ENCODE data around the gene RASGRF2.

RASGRF2 gene

DNA sequence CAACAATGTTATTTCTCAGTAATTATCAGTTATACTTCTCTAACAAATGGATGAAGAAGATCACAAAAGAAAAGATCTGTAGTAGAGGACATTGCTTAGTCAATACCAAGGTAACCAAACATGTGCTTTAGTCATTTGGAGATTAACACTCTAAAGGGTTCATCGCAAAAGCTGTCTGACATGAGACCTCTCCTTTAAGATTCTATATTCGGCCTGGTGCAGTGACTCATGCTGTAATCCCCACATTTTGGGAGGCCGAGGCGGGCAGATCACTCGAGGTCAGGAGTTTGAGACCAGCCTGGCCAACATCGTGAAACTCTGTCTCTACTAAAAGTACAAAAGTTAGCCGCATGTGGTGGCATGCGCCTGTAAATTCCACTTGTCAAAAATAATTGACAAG is 254.7 kb downstream of the RASGRF2 start:
- Histone ChIP-seq H3K4me3 (no peak overlapping the region), H3K27ac (no peak overlapping the region), H3K4me1 (no peaks in the 10 kb centered on the region), H3K27me3 (no peaks in the 10 kb centered on the region), H3K36me3 (no peaks in the 10 kb centered on the region), H3K9me3 (no peaks in the 10 kb centered on the region)
- DNase-seq: no peak
- intact Hi-C loops (cut with DNase I; ENCODE audit: low total_unique reads): no loop called here
- TF ChIP-seq CTCF (IDR thresholded peaks at IDR 0.05): no peak

DNA sequence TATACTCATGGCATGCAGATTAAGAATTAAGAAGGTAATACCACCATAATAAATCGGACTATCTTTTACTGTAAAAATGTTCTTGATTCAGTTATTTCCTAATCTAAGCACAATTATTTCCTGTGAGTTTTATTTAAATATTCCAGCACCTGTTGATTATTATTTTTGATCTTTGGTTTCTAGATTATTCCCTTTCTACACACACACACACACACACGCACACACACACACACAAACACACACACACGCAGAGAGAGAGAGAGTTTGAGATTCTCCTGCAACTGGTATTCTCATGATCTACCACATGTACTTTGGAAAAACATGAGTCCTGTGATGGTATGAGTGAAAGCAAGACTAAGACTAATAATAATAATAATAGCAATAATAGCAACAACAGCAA is 256.0 kb downstream of the RASGRF2 start:
- no peaks in the 10 kb centered on the region for H3K4me1 ChIP-seq
- H3K9me3 ChIP-seq: no peaks in the 10 kb centered on the region
- H3K27me3 ChIP-seq: no peaks in the 10 kb centered on the region
- no peak overlapping the region for H3K27ac ChIP-seq
- no peak overlapping the region for H3K4me3 ChIP-seq
- intact Hi-C loops (cut with DNase I; ENCODE audit: low total_unique reads): no loop called here
- DNase-seq: no peak
- no peak for TF ChIP-seq CTCF (IDR thresholded peaks at IDR 0.05)
- H3K36me3 ChIP-seq: no peaks in the 10 kb centered on the region

DNA sequence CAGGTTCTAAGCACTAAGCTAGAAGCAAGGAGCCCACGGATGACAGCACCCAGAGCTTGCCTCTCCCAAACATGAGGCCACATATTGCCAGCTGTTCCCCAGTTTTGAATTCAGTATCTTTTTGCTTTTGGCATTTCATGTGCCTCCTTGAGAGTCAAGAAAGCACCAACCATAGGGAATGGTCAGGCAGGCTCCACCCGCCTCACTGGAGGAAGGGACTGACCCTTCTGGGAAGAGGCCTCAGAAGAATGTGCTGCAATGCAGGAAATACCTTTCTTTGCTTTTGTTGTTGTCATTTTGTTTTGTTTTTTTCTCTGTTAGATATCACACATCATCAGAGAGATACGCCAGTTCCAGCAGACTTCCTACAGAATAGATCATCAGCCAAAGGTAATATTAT is 259.2 kb downstream of the RASGRF2 start:
- TF ChIP-seq CTCF (IDR thresholded peaks at IDR 0.05): no peak
- Histone ChIP-seq H3K27me3 (no peaks in the 10 kb centered on the region), H3K9me3 (no peaks in the 10 kb centered on the region), H3K4me1 (no peaks in the 10 kb centered on the region), H3K4me3 (no peak overlapping the region), H3K27ac (no peak overlapping the region), H3K36me3 (no peaks in the 10 kb centered on the region)
- intact Hi-C loops (cut with DNase I; ENCODE audit: low total_unique reads): no loop called here
- no peak for DNase-seq

- Histone ChIP-seq H3K27ac (no peak overlapping the region), H3K9me3 (no peaks in the 10 kb centered on the region), H3K4me3 (no peak overlapping the region), H3K36me3 (no peaks in the 10 kb centered on the region), H3K27me3 (no peaks in the 10 kb centered on the region), H3K4me1 (no peaks in the 10 kb centered on the region)
- no peak for TF ChIP-seq CTCF (IDR thresholded peaks at IDR 0.05)
- intact Hi-C loops (cut with DNase I; ENCODE audit: low total_unique reads): no loop called here
- no peak for DNase-seq
Observed at GRCh38 chr5:81222285-81222684, 262.1 kb downstream of the RASGRF2 start.

DNA sequence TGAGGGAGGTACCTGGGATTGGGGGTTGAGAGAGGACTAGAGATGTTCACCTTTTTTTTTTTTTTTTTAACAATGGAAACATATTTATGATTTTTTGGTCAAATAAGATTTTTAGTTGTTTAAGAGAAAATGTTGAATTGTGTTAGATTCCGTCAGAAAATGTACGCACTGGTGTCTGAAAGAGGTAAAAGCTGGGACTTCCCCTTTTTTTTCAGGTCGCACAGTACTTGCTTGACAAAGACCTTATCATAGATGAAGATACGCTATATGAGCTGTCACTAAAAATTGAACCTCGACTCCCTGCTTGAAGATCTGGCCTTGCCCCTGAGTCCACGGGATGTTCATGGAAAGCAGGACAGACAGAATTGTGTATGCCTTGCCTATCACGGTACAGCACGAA is 265.3 kb downstream of the RASGRF2 start:
- Histone ChIP-seq H3K27ac (no peak overlapping the region), H3K4me3 (no peak overlapping the region), H3K9me3 (no peaks in the 10 kb centered on the region), H3K4me1 (no peaks in the 10 kb centered on the region), H3K27me3 (no peaks in the 10 kb centered on the region), H3K36me3 (no peaks in the 10 kb centered on the region)
- no peak for TF ChIP-seq CTCF (IDR thresholded peaks at IDR 0.05)
- intact Hi-C loops (cut with DNase I; ENCODE audit: low total_unique reads): no loop called here
- no peak for DNase-seq

- no peak overlapping the region for H3K27ac ChIP-seq
- no peak overlapping the region for H3K4me3 ChIP-seq
- no peak for DNase-seq
- H3K36me3 ChIP-seq: no peaks in the 10 kb centered on the region
- H3K4me1 ChIP-seq: peaks cover 0 to under 1% (median 0%) of the 10 kb centered on the region in 4 donors
- H3K27me3 ChIP-seq: no peaks in the 10 kb centered on the region
- TF ChIP-seq CTCF (IDR thresholded peaks at IDR 0.05): no peak
- no peaks in the 10 kb centered on the region for H3K9me3 ChIP-seq
- intact Hi-C loops (cut with DNase I; ENCODE audit: low total_unique reads): no loop called here
Observed at GRCh38 chr5:81226286-81226685, 266.1 kb downstream of the RASGRF2 start.

Data from tibial artery (tissue), 4 donors.